GM12878 (cell line): ENCODE results near the gene FUZ. TPM values are rescaled to one million over a fixed set of nuclear protein-coding genes. Genes with fewer than 3 reads are reported as not detected.

ENCODE experiments used
- ATAC-seq: fragments of 200-7000 bp; cut with Tn5 transposase; 3 replicates; pipeline ENCODE4 v1.9.1; 2020; ENCODE audit warnings: mild to moderate bottlenecking, moderate library complexity
- BruUV-seq: library from RNA; stranded (reverse); fragments of 400-500 nt; replicated peaks from 2 replicates; lab custom pipeline; 2021; lab: Mats Ljungman, UMichigan
- CTCF ChIA-PET: fragments of 300-600 bp; sonication (Branson Sonifier 250); formaldehyde crosslinking; extraction: SDS; loops from one replicate; lab custom pipeline; 2021; ENCODE audit warnings: inconsistent platforms; lab: Yijun Ruan, JAX
- POLR2A ChIA-PET: fragments of 350-600 bp; formaldehyde crosslinking; extraction: SDS; loops from one replicate; lab custom pipeline; 2021; ENCODE audit warnings: inconsistent platforms; lab: Charles Lee
- RAD21 ChIA-PET: fragments of 300-600 bp; sonication (Branson Sonifier 250); formaldehyde crosslinking; loops from one replicate; lab custom pipeline; 2023; ENCODE audit warnings: antibody characterized with exemption; ENCODE audit not compliant: unreplicated experiment; lab: Charles Lee
- SMC1A ChIA-PET: fragments of 300-600 bp; sonication (Branson Sonifier 250); formaldehyde crosslinking; loops from one replicate; lab custom pipeline; 2023; ENCODE audit not compliant: unreplicated experiment, uncharacterized antibody; lab: Charles Lee
- DNase-seq: peaks from one replicate; pipeline ENCODE4 v3.0.0-alpha.2; 2011; ENCODE audit warnings: low read depth, low spot score
- FAIRE-seq: peaks from 3 replicates; lab custom pipeline; 2011; peaks lifted over from hg19 to GRCh38; lab: Jason Lieb, UNC
- H2AFZ ChIP-seq: 2 replicates; pipeline ENCODE4 v1.6.0; 2011; ENCODE audit warnings: low read depth, low read length, control low read depth; ENCODE audit not compliant: control insufficient read depth
- H3K27ac ChIP-seq: 2 replicates; pipeline ENCODE4 v1.5.1; 2011; ENCODE audit warnings: control low read depth; ENCODE audit not compliant: control insufficient read depth, insufficient read depth
- H3K27me3 ChIP-seq, 2 experiments: replicated peaks in 1 of 2; 2 replicates each; pipeline versions ENCODE4 v1.6.0 to v1.6.1; 2011; ENCODE audit warnings: low read length in 1 of 2; ENCODE audit not compliant: control insufficient read depth in 2 of 2, insufficient read depth in 2 of 2
- H3K36me3 ChIP-seq, 2 experiments: 2 replicates each; pipeline ENCODE4 v1.5.1; 2011; ENCODE audit warnings: low read length in 1 of 2; ENCODE audit not compliant: control insufficient read depth in 2 of 2, insufficient read depth in 2 of 2
- H3K4me1 ChIP-seq: 2 replicates; pipeline ENCODE4 v1.6.1; 2011; ENCODE audit warnings: mild to moderate bottlenecking, low read length, moderate library complexity, mixed read lengths; ENCODE audit not compliant: control insufficient read depth, insufficient read depth
- H3K4me2 ChIP-seq: 2 replicates; pipeline ENCODE4 v1.6.0; 2011; ENCODE audit warnings: control low read depth; ENCODE audit not compliant: control insufficient read depth, insufficient read depth
- H3K4me3 ChIP-seq: fragments of 200-600 bp; sonication (generic); 2 replicates; pipeline ENCODE4 v1.5.1; 2016
- H3K79me2 ChIP-seq: 2 replicates; pipeline ENCODE4 v1.6.0; 2011; ENCODE audit warnings: low read length; ENCODE audit not compliant: control insufficient read depth, insufficient read depth
- H3K9ac ChIP-seq: 2 replicates; pipeline ENCODE4 v1.8.0; 2011; ENCODE audit warnings: low read length, control low read depth, mixed read lengths; ENCODE audit not compliant: control insufficient read depth, insufficient read depth
- H3K9me3 ChIP-seq: replicated peaks from 3 replicates; pipeline ENCODE4 v1.5.1; 2011; ENCODE audit warnings: mild to moderate bottlenecking, low read length; ENCODE audit not compliant: control insufficient read depth, insufficient read depth
- H4K20me1 ChIP-seq: 2 replicates; pipeline ENCODE4 v1.6.0; 2011; ENCODE audit not compliant: control insufficient read depth, insufficient read depth
- BCL11A ChIP-seq: IDR thresholded peaks from 2 replicates; pipeline ENCODE4 v1.6.1; 2011; ENCODE audit warnings: low read depth, low read length
- BCL3 ChIP-seq: IDR thresholded peaks from 2 replicates; pipeline ENCODE4 v1.6.1; 2011; ENCODE audit warnings: borderline replicate concordance, low read depth, mild to moderate bottlenecking, moderate library complexity, low read length; ENCODE audit not compliant: insufficient read depth, poor library complexity, severe bottlenecking
- MTA2 ChIP-seq: fragments of 450-650 bp; IDR thresholded peaks from 2 replicates; pipeline ENCODE4 v1.6.1; 2016; ENCODE audit warnings: low read depth, mild to moderate bottlenecking, moderate library complexity
- SREBF2 ChIP-seq: IDR thresholded peaks from 2 replicates; pipeline ENCODE4 v1.6.1; 2012; ENCODE audit warnings: mild to moderate bottlenecking, low read length
- TCF12 ChIP-seq: IDR thresholded peaks from 2 replicates; pipeline ENCODE4 v1.6.1; 2011; ENCODE audit warnings: low read depth, mild to moderate bottlenecking, low read length
- TCF3 ChIP-seq: IDR thresholded peaks from 2 replicates; pipeline ENCODE4 v1.6.1; 2012; ENCODE audit warnings: low read depth, mild to moderate bottlenecking, low read length, borderline replicate concordance; ENCODE audit not compliant: insufficient read depth
- WGBS: methylation state at CpG from one replicate; pipeline ENCODE4 v1.1.6; 2016; ENCODE audit warnings: low lambda C conversion rate; ENCODE audit not compliant: insufficient replicate concordance, insufficient coverage; ENCODE audit errors: missing lambda C conversion rate; 5-methylcytosine and 5-hydroxymethylcytosine counted together
- in situ Hi-C: fragments of 300-500 bp; cut with MboI; formaldehyde crosslinking; loops from 9 replicates; pipeline ENCODE4 v1.14.3; 2018; ENCODE audit warnings: mixed read lengths
- intact Hi-C: fragments of 100-400 bp; cut with micrococcal nuclease; formaldehyde crosslinking; loops from one replicate; pipeline ENCODE4 v1.14.2; 2022; ENCODE audit not compliant: unreplicated experiment
- polyA plus RNA-seq, 11 experiments: library from polyadenylated mRNA; depleted of rRNA in 4 of 11; unstranded in 6 of 11; stranded (reverse) in 5 of 11; fragments of >200 nt; fragmentation: Nextera tagmentation in 4 of 11; fragmentation: Illumina TruSeq in 1 of 11; extraction: Ambion mirVana in 4 of 11; extraction: Trizol in 1 of 11; gene quantifications; 1 replicate in 1 of 11; 2 replicates in 10 of 11; pipeline versions ENCODE4 v1.2.1 to v1.2.3, GENCODE V29; 2011 to 2016; ENCODE audit warnings: inconsistent platforms in 2 of 11, missing spikeins in 2 of 11, low read depth in 1 of 11
- total RNA-seq, 4 experiments: library from RNA; depleted of rRNA in 3 of 4; stranded (reverse); fragments of >200 nt in 3 of 4; fragmentation: Illumina TruSeq in 1 of 4; extraction: Trizol in 1 of 4; gene quantifications; 2 replicates each; pipeline versions ENCODE4 v1.2.1 to v1.2.3, GENCODE V29; 2013 to 2021

Gene FUZ
- total and polyA plus RNA-seq, 10 of the 15 experiments (the other 5 are each of a cell fraction or from before 2014, with no cell fraction given), result 0.18 to 11.5 (median 8.8) TPM

DNA sequence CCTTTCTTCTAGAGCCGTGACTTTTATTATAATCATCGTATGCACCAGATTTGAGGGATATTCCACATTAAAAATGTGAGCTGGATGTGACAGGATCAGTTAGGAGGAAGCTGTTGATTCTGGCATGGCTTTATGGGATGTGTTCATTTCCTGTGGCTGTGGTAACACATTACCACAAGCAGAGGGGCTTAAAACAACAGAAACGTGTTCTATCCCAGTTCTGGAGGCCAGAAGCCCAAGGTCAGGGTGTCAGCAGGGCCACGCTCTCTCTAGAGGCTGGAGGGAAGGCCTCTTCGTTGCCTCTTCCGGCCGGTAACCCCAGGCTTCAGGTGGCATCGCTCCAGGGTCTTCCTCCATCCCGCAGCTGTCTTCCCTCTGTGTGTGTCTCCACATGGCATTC lies 19.5 kb upstream of the FUZ start:
- Histone ChIP-seq H3K79me2 (no peaks in the 10 kb centered on the region), H3K9me3 (no peaks in the 10 kb centered on the region), H3K36me3 (peaks cover 17 to 36% of the 10 kb centered on the region in 2 experiments), H3K27me3 (no peaks in the 10 kb centered on the region), H3K4me2 (no peak overlapping the region), H2AFZ (no peak overlapping the region), H3K4me3 (no peak overlapping the region), H3K27ac (no peak overlapping the region), H3K9ac (no peak overlapping the region), H4K20me1 (no peaks in the 10 kb centered on the region), H3K4me1 (no peaks in the 10 kb centered on the region)
- no peak for FAIRE-seq
- ChIA-PET CTCF (no interaction called here), POLR2A (no interaction called here), RAD21 (no interaction called here), SMC1A (no interaction called here)
- WGBS, result 84% methylated on average over 9 of the region's 9 CpGs
- BruUV-seq, result no TSS peak
- DNase-seq, result no peak
- in situ Hi-C loops, result no loop called here
- ATAC-seq, result no peak
- intact Hi-C loops, result no loop called here
- TF ChIP-seq SREBF2 (no peak), TCF12 (no peak), TCF3 (no peak), MTA2 (no peak)

DNA sequence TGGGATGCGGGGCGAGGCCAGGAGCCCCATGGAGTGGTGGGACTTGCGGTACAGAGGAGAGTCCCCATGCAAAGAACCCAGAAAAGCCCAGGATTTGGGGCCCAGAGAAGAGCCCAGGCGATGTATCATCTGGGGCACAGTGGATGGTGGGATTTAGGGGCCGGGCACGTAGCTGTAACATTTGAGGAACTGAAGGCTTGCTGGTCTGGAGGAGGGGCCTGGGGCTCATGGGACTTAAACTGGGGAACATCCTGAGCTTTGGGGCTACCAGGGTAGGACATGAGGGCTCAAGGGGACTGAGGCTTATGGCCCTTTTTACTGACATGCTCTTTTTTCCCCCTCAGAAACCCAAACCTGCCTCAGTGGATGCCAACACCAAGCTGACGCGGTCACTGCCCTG lies 18.5 kb upstream of the FUZ start:
- ChIA-PET RAD21 (no interaction called here), POLR2A (interaction anchor here (0.6 kb wide), 1 partner anchor 38 kb away, joined by 3 read pairs; no protein-coding TSS in a partner anchor), SMC1A (no interaction called here), CTCF (no interaction called here)
- no peak for ATAC-seq
- in situ Hi-C loops, result no loop called here
- H2AFZ ChIP-seq, result no peak overlapping the region
- H3K36me3 ChIP-seq, result peaks cover 17 to 36% of the 10 kb centered on the region in 2 experiments
- no peak for TF ChIP-seq BCL3
- no peak for TF ChIP-seq BCL11A
- no peak for FAIRE-seq
- 92% methylated on average over 8 of the region's 8 CpGs for WGBS
- H3K27ac ChIP-seq, result no peak overlapping the region
- H3K79me2 ChIP-seq, result no peaks in the 10 kb centered on the region
- H3K9ac ChIP-seq, result no peak overlapping the region
- no peak overlapping the region for H3K4me3 ChIP-seq
- intact Hi-C loops, result no loop called here
- BruUV-seq, result no TSS peak
- no peak overlapping the region for H3K4me2 ChIP-seq
- H3K4me1 ChIP-seq, result no peaks in the 10 kb centered on the region
- no peak for DNase-seq
- H4K20me1 ChIP-seq, result peaks cover 3% of the 10 kb centered on the region; the same call in 1 of the 2 replicates
- H3K27me3 ChIP-seq, result no peaks in the 10 kb centered on the region
- no peaks in the 10 kb centered on the region for H3K9me3 ChIP-seq
